Fibroblast of lung (primary cell): ENCODE results near the gene LTF. TPM values are rescaled to one million over a fixed set of nuclear protein-coding genes. Genes with fewer than 3 reads are reported as not detected.

Experiments used
- DNase-seq, 2 donors: peaks; one replicate each; pipeline versions ENCODE4 v3.0.0 to v3.0.0-alpha.2; 2010; ENCODE audit warnings: low read depth in 2 of 2
- H2AFZ ChIP-seq: 2 replicates; pipeline ENCODE4 v1.5.1; 2012; ENCODE audit warnings: low read length, control low read depth, inconsistent platforms
- H3K27ac ChIP-seq: 2 replicates; pipeline ENCODE4 v1.5.1; 2011; ENCODE audit warnings: low read length, control low read depth; ENCODE audit not compliant: insufficient read depth
- H3K27me3 ChIP-seq: 2 replicates; pipeline ENCODE4 v1.5.1; 2011; ENCODE audit warnings: mild to moderate bottlenecking, low read length; ENCODE audit not compliant: control insufficient read depth, insufficient read depth
- H3K36me3 ChIP-seq: 2 replicates; pipeline ENCODE4 v1.5.1; 2011; ENCODE audit warnings: low read length; ENCODE audit not compliant: control insufficient read depth, insufficient read depth
- H3K4me1 ChIP-seq: 2 replicates; pipeline ENCODE4 v1.5.1; 2011; ENCODE audit warnings: low read length; ENCODE audit not compliant: control insufficient read depth, insufficient read depth; ENCODE audit errors: extremely low read depth
- H3K4me2 ChIP-seq: 2 replicates; pipeline ENCODE4 v1.5.1; 2011; ENCODE audit warnings: low read length, control low read depth; ENCODE audit not compliant: insufficient read depth; ENCODE audit errors: extremely low read depth
- H3K4me3 ChIP-seq, 4 experiments: fragments of 200-600 bp in 1 of 4; sonication (generic) in 1 of 4; replicated peaks in 1 of 4; 2 replicates each; pipeline ENCODE4 v1.5.1; 2011 to 2016; ENCODE audit warnings: low read length in 4 of 4, low read depth in 3 of 4, mild to moderate bottlenecking in 3 of 4, control low read depth in 2 of 4, inconsistent platforms in 1 of 4, mixed read lengths in 1 of 4; ENCODE audit not compliant: insufficient read depth in 1 of 4; ENCODE audit errors: control extremely low read depth in 1 of 4
- H3K79me2 ChIP-seq: 2 replicates; pipeline ENCODE4 v1.5.1; 2012; ENCODE audit warnings: mild to moderate bottlenecking, low read length, inconsistent platforms; ENCODE audit not compliant: control insufficient read depth, insufficient read depth
- H3K9ac ChIP-seq: 2 replicates; pipeline ENCODE4 v1.5.1; 2011; ENCODE audit warnings: mild to moderate bottlenecking, low read length, control low read depth; ENCODE audit not compliant: insufficient read depth
- H3K9me3 ChIP-seq: 2 replicates; pipeline ENCODE4 v1.5.1; 2012; ENCODE audit warnings: low read depth, low read length; ENCODE audit not compliant: control insufficient read depth, insufficient read depth
- H4K20me1 ChIP-seq: 2 replicates; pipeline ENCODE4 v1.5.1; 2011; ENCODE audit warnings: low read length; ENCODE audit not compliant: control insufficient read depth, insufficient read depth; ENCODE audit errors: extremely low read depth
- EZH2 ChIP-seq: IDR thresholded peaks from 2 replicates; pipeline ENCODE4 v1.5.1; 2012; ENCODE audit warnings: low read length, control low read depth, mild to moderate bottlenecking; ENCODE audit errors: missing control alignments
- polyA plus RNA-seq, 2 donors: library from polyadenylated mRNA; depleted of rRNA in 1 of 2; stranded (reverse) in 1 of 2; unstranded in 1 of 2; fragments of >200 nt; gene quantifications; 2 replicates each; pipeline ENCODE4 v1.2.1, GENCODE V29; 2011 to 2012; ENCODE audit warnings: missing spikeins in 1 of 2
- total RNA-seq: library from RNA; depleted of rRNA; stranded (reverse); fragments of >200 nt; gene quantifications from 2 replicates; pipeline ENCODE4 v1.2.1, GENCODE V29; 2014
- TF ChIP-seq, protein P1 (sequence below), 2 donors: IDR thresholded peaks in 1 of 2; conservative IDR thresholded peaks in 1 of 2; 1 replicate in 1 of 2; 2 replicates in 1 of 2; pipeline ENCODE4 v1.5.1; 2011 to 2012; ENCODE audit warnings: low read length in 2 of 2, control low read depth in 1 of 2, inconsistent platforms in 1 of 2, low read depth in 1 of 2, mild to moderate bottlenecking in 1 of 2

Gene LTF
- total and polyA plus RNA-seq, 2 donors (not counting 1 experiment from before 2014, with no cell fraction given), result not detected

DNA sequence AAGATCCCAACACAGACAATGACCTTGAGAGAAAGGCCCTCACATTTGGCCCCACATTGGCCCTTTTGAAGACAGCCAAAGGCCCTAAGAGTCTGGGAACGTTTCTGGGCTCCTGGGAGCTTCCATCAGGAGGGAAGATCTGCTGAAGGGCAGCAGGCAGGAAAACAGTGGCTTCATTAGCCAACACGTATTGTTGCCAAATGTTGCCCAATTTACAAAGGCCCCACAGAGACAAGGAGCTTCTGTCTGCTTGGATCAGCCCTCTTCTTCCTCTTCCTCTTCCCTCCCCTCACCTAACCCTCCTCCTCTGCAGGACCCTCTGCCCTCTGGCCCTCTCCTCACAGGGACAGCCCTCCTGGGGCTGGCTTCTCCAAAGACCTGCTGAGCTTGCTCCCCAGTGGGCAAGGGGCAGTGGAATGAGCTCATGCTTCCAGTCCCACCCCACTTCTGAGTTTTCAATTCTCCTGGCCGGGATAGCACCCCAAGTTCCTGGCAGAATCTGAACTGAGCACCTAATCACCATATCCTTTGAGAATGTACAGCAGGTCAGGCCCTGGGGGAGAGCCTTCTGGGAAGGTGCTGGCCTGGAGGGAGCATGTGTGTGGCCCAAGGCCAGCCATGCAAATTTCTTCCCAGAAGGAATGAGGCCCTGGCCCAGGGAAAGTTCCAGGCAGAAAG lies 5.1 kb upstream of the LTF start:
- TF ChIP-seq, protein P1, sequence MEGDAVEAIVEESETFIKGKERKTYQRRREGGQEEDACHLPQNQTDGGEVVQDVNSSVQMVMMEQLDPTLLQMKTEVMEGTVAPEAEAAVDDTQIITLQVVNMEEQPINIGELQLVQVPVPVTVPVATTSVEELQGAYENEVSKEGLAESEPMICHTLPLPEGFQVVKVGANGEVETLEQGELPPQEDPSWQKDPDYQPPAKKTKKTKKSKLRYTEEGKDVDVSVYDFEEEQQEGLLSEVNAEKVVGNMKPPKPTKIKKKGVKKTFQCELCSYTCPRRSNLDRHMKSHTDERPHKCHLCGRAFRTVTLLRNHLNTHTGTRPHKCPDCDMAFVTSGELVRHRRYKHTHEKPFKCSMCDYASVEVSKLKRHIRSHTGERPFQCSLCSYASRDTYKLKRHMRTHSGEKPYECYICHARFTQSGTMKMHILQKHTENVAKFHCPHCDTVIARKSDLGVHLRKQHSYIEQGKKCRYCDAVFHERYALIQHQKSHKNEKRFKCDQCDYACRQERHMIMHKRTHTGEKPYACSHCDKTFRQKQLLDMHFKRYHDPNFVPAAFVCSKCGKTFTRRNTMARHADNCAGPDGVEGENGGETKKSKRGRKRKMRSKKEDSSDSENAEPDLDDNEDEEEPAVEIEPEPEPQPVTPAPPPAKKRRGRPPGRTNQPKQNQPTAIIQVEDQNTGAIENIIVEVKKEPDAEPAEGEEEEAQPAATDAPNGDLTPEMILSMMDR (conservative IDR thresholded peaks at IDR 0.05 in 1 of 2, IDR thresholded peaks at IDR 0.05 in 1 of 2; ENCODE audit: low read depth in 1 of 2, low read length in 2 of 2), result no peak
- TF ChIP-seq EZH2, result no peak
- Histone ChIP-seq H3K9me3 (no peaks in the 10 kb centered on the region), H4K20me1 (no peaks in the 10 kb centered on the region), H3K27me3 (peaks cover 27% of the 10 kb centered on the region), H3K79me2 (no peaks in the 10 kb centered on the region), H3K4me1 (no peaks in the 10 kb centered on the region), H3K9ac (no peak overlapping the region), H3K36me3 (no peaks in the 10 kb centered on the region), H2AFZ (no peak overlapping the region), H3K4me2 (no peak overlapping the region), H3K27ac (no peak overlapping the region), H3K4me3 (no peak overlapping the region)
- no peak for DNase-seq

DNA sequence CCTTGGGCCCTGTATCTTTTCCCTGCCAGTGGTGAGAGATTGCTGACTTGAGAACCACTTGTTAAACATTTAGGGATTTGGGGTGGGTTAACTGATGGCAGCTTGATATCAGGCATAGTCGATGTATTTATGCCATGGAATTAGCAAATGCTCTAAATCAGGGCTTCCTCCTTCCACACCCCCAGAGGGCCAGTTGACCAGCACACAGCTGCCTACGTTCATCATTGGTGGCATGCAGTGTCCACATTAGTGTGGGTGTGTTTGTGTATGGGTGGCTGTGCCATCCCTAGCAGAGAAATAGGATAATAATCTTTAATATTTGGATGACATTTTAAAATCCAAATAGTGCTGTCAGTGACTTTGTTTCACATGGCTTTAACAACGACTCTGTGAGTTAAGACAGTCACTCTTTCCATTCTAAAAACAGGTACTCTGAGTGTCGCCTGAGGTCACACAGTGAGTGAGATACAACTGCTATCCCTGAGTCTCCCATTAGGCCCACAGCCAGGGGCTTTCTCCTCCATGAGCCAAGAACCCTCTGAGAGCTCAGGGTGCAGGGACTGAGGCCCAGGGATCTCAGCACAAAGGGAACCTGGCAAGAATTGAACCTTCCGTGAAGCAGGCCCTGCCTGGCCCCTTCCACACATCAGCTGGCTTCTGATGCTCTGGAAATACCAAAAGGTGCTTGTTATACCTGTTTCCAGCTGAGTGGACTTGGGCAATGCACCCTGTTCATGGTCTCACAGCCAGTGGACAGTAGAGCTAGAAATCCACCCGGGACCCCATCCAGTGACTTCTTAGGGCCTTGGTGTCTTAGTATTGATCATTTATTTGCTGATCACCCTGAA lies 4.3 kb upstream of the LTF start:
- H3K4me1 ChIP-seq, result no peaks in the 10 kb centered on the region
- H3K36me3 ChIP-seq, result no peaks in the 10 kb centered on the region
- peaks cover 35% of the 10 kb centered on the region for H3K27me3 ChIP-seq
- H3K27ac ChIP-seq, result no peak overlapping the region
- H3K4me3 ChIP-seq, result no peak overlapping the region
- no peak overlapping the region for H3K9ac ChIP-seq
- TF ChIP-seq, protein P1 (conservative IDR thresholded peaks at IDR 0.05 in 1 of 2, IDR thresholded peaks at IDR 0.05 in 1 of 2; ENCODE audit: low read depth in 1 of 2, low read length in 2 of 2), result no peak
- no peak for TF ChIP-seq EZH2
- H4K20me1 ChIP-seq, result no peaks in the 10 kb centered on the region
- no peaks in the 10 kb centered on the region for H3K9me3 ChIP-seq
- no peak overlapping the region for H3K4me2 ChIP-seq
- no peak overlapping the region for H2AFZ ChIP-seq
- no peaks in the 10 kb centered on the region for H3K79me2 ChIP-seq
- DNase-seq, result no peak

DNA sequence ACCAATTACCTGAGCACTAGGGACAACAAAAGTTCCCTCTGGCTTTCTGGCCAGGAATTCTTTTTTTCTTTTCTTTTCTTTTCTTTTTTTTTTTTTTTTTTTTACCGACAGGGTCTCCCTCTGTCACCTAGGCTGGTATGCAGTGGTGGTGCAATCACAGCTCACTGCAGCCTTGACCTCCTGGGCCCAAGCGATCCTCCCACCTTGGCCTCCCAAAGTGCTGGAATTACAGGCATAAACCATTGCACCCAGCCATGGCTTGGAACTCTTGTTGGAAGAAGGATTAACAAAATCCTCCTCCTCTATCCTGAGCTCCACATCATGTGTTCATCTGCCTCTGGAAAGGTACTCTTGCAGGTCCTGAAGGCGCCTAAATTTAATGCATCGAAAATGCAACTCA lies 2.9 kb upstream of the LTF start:
- Histone ChIP-seq H3K4me1 (no peaks in the 10 kb centered on the region), H3K27me3 (peaks cover 34% of the 10 kb centered on the region), H3K9ac (no peak overlapping the region), H3K4me3 (no peak overlapping the region), H2AFZ (no peak overlapping the region), H3K4me2 (no peak overlapping the region), H3K9me3 (no peaks in the 10 kb centered on the region), H3K27ac (no peak overlapping the region), H4K20me1 (no peaks in the 10 kb centered on the region), H3K79me2 (no peaks in the 10 kb centered on the region), H3K36me3 (no peaks in the 10 kb centered on the region)
- no peak for DNase-seq
- TF ChIP-seq, protein P1 (conservative IDR thresholded peaks at IDR 0.05 in 1 of 2, IDR thresholded peaks at IDR 0.05 in 1 of 2; ENCODE audit: low read depth in 1 of 2, low read length in 2 of 2), result no peak
- TF ChIP-seq EZH2, result no peak
